ENCODE results near the gene SSBP4. TPM values are rescaled to one million over a fixed set of nuclear protein-coding genes. Genes with fewer than 3 reads are reported as not detected.
A peak's percentile ranks its signal among the peaks of the same experiment; 100 is the strongest.

Gene SSBP4
- total and polyA plus RNA-seq, 2 experiments from 2014 or later = 72.6 to 156 TPM

- peaks cover 64% of the 10 kb centered on the region for H3K79me2 ChIP-seq
- WGBS (ENCODE audit: low lambda C conversion rate, missing lambda C conversion rate) = 95% methylated on average over 7 of the region's 8 CpGs
- no peak overlapping the region for H3K4me3 ChIP-seq
- no peaks in the 10 kb centered on the region for H3K36me3 ChIP-seq (replicated peaks; ENCODE audit: insufficient read depth, low read depth)
- no peak for DNase-seq (ENCODE audit: low spot score)
- no peak overlapping the region for H2AFZ ChIP-seq
- no peak overlapping the region for H3K27ac ChIP-seq
- H4K20me1 ChIP-seq (ENCODE audit: insufficient read depth, poor library complexity, severe bottlenecking) = peaks cover 46% of the 10 kb centered on the region
- H3K4me2 ChIP-seq = no peak overlapping the region
- H3K9me3 ChIP-seq (ENCODE audit: low read depth) = no peaks in the 10 kb centered on the region
- TF ChIP-seq CTCF (IDR thresholded peaks at IDR 0.05; ENCODE audit: poor library complexity) (no peak), EZH2 (IDR thresholded peaks at IDR 0.05; ENCODE audit: borderline replicate concordance) (no peak), EZH2phosphoT487 (IDR thresholded peaks at IDR 0.05; ENCODE audit: low read depth, severe bottlenecking, unreplicated experiment) (no peak)
- no peaks in the 10 kb centered on the region for H3K27me3 ChIP-seq
- H3K4me1 ChIP-seq (ENCODE audit: insufficient read depth) = peaks cover 21% of the 10 kb centered on the region
- no peaks in the 10 kb centered on the region for H3K9me2 ChIP-seq (replicated peaks; ENCODE audit: insufficient read depth)
Observed at GRCh38 chr19:18473706-18474087, 54.5 kb downstream of the SSBP4 start.

- H3K27ac ChIP-seq = no peak overlapping the region
- H3K9me3 ChIP-seq (ENCODE audit: low read depth) = no peaks in the 10 kb centered on the region
- peaks cover 64% of the 10 kb centered on the region for H3K79me2 ChIP-seq
- H3K36me3 ChIP-seq (replicated peaks; ENCODE audit: insufficient read depth, low read depth) = no peaks in the 10 kb centered on the region
- no peak overlapping the region for H3K4me3 ChIP-seq
- H4K20me1 ChIP-seq (ENCODE audit: insufficient read depth, poor library complexity, severe bottlenecking) = peaks cover 45% of the 10 kb centered on the region
- no peak overlapping the region for H3K4me2 ChIP-seq
- H3K9me2 ChIP-seq (replicated peaks; ENCODE audit: insufficient read depth) = no peaks in the 10 kb centered on the region
- DNase-seq (ENCODE audit: low spot score) = no peak
- H3K27me3 ChIP-seq = no peaks in the 10 kb centered on the region
- TF ChIP-seq EZH2 (IDR thresholded peaks at IDR 0.05; ENCODE audit: borderline replicate concordance) (no peak), EZH2phosphoT487 (IDR thresholded peaks at IDR 0.05; ENCODE audit: low read depth, severe bottlenecking, unreplicated experiment) (no peak), CTCF (IDR thresholded peaks at IDR 0.05; ENCODE audit: poor library complexity) (no peak)
- H2AFZ ChIP-seq = no peak overlapping the region
- WGBS (ENCODE audit: low lambda C conversion rate, missing lambda C conversion rate) = 98% methylated on average over 13 of the region's 13 CpGs
- H3K4me1 ChIP-seq (ENCODE audit: insufficient read depth) = peaks cover 21% of the 10 kb centered on the region
Observed at GRCh38 chr19:18474366-18474887, 55.2 kb downstream of the SSBP4 start.

- peaks cover 64% of the 10 kb centered on the region for H3K79me2 ChIP-seq
- H3K36me3 ChIP-seq (replicated peaks; ENCODE audit: insufficient read depth, low read depth) = no peaks in the 10 kb centered on the region
- DNase-seq (ENCODE audit: low spot score) = no peak
- no peak overlapping the region for H3K4me3 ChIP-seq
- H3K4me2 ChIP-seq = peak overlapping the region; percentile 53
- no peaks in the 10 kb centered on the region for H3K27me3 ChIP-seq
- H3K4me1 ChIP-seq (ENCODE audit: insufficient read depth) = peaks cover 19% of the 10 kb centered on the region
- H2AFZ ChIP-seq = no peak overlapping the region
- no peaks in the 10 kb centered on the region for H3K9me3 ChIP-seq (ENCODE audit: low read depth)
- WGBS (ENCODE audit: low lambda C conversion rate, missing lambda C conversion rate) = 98% methylated on average over 5 of the region's 5 CpGs
- H4K20me1 ChIP-seq (ENCODE audit: insufficient read depth, poor library complexity, severe bottlenecking) = peaks cover 40% of the 10 kb centered on the region
- peak overlapping the region; percentile 15 for H3K27ac ChIP-seq
- TF ChIP-seq EZH2phosphoT487 (IDR thresholded peaks at IDR 0.05; ENCODE audit: low read depth, severe bottlenecking, unreplicated experiment) = no peak
- TF ChIP-seq EZH2 (IDR thresholded peaks at IDR 0.05; ENCODE audit: borderline replicate concordance) = no peak
- TF ChIP-seq CTCF (IDR thresholded peaks at IDR 0.05; ENCODE audit: poor library complexity) = no peak
- H3K9me2 ChIP-seq (replicated peaks; ENCODE audit: insufficient read depth) = no peaks in the 10 kb centered on the region
Observed at GRCh38 chr19:18475004-18475453, 55.8 kb downstream of the SSBP4 start.

All from hepatocyte (in vitro differentiated cells).